NCI-H774 (cell line): ENCODE results near the gene EVA1A.

ENCODE experiments used
- DNase-seq: peaks from one replicate; lab custom pipeline; 2025; lab: John Stamatoyannopoulos, UW

Gene EVA1A

DNA sequence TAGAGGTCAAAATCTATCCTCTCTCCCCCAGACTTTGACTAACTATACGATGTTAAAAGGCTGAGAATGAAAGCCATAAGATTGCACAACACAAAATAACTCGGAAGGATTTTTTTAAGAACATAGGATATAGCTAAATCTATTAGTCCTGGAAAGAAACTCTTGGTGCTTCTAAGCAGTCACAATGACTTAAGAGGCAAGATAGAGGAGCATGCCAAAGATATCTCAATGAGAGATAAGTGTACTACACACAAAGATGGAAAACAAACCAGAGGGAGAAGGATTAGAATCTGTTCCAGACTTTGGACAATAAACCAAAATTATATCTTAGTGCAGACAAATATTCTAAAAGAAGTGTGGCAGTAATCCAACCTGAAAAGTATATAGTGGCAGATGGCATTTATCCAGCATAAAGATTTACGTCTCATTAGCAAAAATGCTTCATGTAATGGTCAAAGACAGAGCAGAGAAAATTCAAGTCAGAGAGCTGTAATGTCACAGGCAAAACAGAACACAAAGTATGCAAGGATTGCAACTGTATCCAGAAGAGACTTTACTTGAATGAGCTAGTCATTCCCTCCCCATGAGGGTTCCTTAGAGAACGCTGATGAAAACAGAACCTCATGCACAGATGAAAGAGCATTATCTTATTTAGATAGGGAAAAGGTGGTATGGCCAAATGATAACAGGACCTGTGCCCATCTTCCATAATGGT lies 28.8 kb upstream of the EVA1A start:
- no peak for DNase-seq

DNA sequence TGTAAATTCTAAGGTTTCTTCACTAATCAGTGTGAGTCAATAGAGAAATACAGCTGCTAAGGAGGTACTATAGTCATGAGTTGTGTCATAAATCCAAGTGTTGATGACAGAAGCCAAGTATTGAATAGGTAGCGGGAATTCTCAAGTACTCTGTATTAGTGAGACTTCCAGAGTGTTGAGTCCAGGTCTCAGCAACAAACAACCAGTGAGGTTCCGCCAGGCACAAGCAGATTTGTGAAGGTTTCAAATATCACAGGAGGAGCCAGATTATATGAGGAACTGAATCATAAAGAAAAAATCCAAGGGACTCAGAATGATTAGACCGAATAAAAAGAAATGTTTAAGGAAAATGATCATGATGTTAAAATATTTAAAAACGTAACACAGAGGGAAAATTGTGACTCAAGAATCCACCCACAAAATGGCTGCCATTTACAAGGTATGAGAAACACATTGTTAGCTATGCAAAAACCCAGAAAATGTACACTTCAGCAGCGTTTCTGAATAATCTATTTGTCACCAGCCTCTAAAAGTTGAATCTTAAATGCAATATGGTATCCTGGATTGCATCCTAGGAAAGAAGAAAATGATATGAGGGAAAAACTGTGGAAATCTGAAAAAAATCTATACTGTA lies 27.3 kb upstream of the EVA1A start:
- peak; percentile 8 for DNase-seq

DNA sequence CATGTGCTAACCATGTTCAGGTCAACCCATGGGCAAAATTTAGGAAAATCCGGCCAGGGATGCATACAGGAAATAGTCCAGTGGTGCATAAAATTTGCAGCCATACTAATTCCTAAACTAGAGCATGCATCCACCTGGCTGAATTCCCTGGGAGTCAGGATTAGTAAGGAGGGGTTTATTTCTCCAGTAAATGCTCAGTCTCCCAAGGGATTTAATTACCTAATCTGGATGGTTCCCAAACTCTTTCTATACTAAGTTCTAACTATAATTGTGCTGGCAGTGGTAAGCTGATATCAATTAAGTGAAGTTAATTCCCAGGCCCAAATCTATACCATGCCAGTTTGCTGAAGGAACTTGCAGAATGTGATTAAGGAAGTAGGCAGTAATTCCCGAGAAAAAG lies 26.2 kb upstream of the EVA1A start:
- no peak for DNase-seq

DNA sequence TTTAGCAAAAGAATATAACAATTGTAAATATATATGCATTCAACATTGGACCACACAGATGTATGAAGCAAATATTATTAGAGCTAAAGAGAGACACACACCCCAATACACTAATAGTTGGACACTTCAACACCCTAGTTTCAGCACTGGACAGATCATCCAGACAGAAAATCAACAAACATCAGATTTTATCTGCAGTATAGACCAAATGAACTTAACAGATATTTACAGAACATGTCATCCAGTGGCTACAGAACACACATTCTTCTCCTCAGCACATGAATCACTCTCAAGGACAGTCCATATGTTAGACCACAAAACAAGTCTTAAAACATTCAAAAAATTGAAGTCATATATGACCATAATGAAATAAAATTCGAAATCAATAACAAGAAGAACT lies 22.1 kb upstream of the EVA1A start:
- DNase-seq = no peak

GRCh38 chr2:75580606-75581005 lies 19.9 kb upstream of the EVA1A start:
- DNase-seq = no peak

- no peak for DNase-seq
Measured at GRCh38 chr2:75580156-75580555, 19.4 kb upstream of the EVA1A start.

- no peak for DNase-seq
Measured at GRCh38 chr2:75579186-75579585, 18.4 kb upstream of the EVA1A start.

GRCh38 chr2:75577280-75577679 lies 16.5 kb upstream of the EVA1A start:
- DNase-seq = peak; percentile 20

- no peak for DNase-seq
Measured at GRCh38 chr2:75574106-75574505, 13.4 kb upstream of the EVA1A start.

DNA sequence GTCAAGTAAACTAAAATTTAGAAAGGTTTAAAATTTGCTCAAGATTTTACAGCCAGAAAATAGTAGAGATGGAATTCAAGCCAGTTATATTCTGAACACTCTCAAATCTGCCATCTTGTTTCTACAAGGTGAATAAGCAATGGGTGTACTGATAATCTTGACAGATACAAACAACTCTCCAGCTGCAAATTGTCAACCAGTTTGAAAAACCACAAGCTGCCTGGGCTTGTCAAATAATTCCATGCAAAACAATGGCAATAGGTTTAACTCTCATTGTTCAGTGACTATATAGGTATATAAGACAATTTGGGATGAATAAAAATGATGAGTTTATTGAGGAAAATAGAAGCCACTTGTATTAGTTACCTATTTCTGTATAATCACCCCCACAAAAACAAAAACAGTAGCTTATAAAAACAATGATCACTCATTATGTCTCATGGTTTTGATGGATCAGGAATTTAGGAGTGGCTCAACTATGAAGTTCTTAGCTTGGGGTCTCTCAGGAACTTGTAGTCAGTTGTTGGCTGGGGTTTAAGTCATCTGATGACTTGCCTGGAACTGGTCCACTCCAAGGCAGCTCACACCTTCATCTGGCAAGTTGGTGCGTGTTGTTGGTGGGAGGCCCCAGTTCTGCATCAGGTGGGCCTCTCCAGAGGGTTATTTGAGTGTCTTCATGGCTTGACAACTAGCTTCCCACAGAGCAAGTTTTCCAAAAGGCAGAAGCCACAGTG lies 12.6 kb upstream of the EVA1A start:
- DNase-seq = no peak

GRCh38 chr2:75571730-75572430 lies 11.1 kb upstream of the EVA1A start:
- DNase-seq = no peak

GRCh38 chr2:75570948-75571729 lies 10.4 kb upstream of the EVA1A start:
- DNase-seq = no peak

DNA sequence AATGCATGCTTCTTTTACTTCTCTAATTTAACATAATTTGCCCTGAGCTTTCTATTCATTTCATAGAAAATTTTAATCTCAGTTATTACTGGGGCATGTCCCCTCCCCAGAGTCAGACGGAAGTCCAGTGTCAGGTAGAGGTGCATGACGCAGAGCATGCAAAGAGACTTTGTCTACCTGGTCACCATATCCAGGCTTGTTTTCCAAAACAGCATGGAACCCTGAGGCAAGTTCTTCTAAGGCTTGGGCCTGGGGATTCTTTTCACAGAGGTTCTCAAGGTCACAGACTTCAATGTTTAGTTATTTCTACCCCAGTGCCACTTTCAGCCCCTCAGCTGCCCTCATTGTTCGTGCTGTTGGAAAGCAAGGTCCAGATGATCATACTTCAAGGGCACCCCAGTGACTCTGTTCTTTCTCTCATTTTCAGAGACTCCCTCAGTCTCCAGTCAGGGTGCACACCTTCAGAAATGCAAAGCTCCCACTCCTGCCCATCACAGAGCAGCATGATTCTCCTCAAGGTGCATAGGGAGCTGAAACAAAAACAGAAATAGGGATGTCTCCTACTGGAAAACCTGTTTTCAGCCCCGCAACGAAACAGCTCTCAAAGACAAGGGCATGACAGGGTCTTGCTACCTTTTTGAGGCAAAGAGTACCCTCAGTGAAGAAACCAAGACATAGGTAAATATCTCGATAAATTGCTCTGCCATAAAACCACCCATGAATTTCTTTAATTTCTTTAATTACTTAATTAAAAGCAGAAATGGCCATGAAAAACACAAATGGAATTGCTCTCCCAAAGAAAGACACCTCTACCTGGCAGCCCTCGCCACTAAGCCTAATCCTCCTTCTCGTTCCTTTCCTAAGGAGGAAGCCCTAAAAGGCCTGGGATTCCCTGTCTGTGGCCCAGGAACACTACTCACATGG lies 9.5 kb upstream of the EVA1A start:
- no peak for DNase-seq

DNA sequence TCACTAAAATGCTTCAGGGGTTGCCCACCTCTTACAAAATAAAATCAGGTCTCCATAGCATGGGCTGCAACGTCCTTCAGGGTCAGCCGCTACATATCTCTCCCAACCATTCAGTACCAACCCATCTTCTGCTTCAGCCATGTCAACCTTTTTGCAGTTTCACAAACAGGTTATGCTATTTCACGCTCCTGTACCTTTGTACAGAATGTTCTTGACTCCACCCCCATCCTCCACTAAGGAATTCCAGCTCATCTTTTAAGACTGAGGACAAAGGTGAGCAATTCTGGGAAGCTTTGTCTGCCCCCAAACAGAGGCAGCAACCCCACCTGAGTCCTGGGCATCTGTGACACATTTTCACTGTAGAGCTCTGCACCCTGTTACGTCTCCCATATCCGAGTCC lies 8.8 kb upstream of the EVA1A start:
- no peak for DNase-seq

- DNase-seq = no peak
Measured at GRCh38 chr2:75568174-75568573, 7.4 kb upstream of the EVA1A start.

GRCh38 chr2:75565472-75566462 lies 5.0 kb upstream of the EVA1A start:
- DNase-seq = no peak

DNA sequence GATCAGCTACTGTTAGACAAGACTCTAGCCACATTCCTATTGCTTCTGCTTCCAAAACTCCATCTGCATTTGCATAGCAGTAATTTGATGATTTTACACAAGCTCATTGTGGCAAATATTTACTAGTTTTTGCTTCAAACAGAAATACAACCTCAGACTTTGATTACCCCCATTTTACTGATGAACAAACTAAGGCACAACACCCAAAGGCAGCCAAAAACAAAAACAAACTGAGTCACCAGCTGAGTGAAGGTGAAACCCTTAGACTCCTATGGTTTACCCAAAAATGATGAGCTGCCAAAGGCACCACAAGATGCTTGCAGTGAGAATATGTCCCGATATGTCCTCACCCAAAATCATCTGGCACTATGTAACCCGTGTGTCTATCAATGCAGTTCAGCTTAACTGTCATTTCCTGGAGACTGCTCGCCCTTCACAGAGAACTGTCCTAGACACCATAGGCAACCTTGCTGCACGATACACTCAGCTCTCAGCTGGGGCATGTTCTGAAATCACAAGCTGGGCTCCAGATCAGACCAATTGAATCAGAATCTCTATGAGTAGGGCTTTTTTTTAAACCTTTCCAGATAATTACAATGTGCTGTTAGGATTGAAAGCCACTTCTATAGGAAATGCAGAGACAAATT lies 4.1 kb upstream of the EVA1A start:
- DNase-seq = no peak

DNA sequence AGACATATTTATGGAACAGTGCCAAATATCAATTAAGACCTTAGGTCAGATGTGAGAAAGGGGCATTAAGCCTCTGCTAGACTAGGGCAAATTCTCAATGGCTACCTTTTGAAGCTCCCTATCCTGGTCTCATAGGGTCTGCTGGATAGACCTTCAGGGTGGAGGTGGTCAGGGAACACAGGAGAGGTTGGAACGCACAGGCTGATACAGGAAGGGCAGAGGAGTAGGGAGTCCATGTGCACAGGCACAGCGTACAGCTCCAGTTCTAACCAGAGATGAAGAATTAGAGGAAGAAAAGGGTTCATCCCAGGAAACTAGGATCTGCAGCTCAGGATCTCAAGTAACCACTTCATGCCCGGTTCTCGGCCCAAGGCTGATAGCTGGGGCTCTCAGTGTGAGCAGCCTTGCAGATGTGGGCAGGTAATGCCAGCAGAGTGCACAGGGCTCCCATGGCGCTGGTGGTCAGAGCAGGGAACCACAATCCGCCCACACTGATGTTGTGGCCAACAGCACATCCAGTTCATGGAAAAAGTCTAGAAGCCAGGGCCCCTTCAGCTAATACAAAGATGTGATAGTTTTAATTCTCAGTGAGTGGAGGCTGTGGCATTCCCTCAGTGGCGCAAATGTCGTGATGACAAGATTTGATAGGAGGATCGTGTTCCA lies 3.4 kb upstream of the EVA1A start:
- no peak for DNase-seq
